Activated naive CD4-positive, alpha-beta T cell treated with anti-CD3 and anti-CD28 coated beads, Interleukin-2, amount 10 ng/mL, durations not matched to agents 7 days and 5 days (primary cell): ENCODE measurements around the gene LBP.
"Not testable (repeated sequence)": the region's sequence is repeated elsewhere in the genome, so short reads cannot be mapped to it uniquely, and the experiment has no call there.

Experiments used
- CTCF ChIA-PET: fragments of 350-600 bp; sonication (Branson Sonifier 250); formaldehyde crosslinking; loops from one replicate; lab custom pipeline; 2021; ENCODE audit warnings: antibody characterized with exemption; lab: Charles Lee
- DNase-seq: peaks from one replicate; pipeline ENCODE4 v3.0.0-alpha.2; 2020
- H3K27ac Mint-ChIP-seq: one replicate; pipeline ENCODE4 v1.8.0; 2021; ENCODE audit warnings: mild to moderate bottlenecking, moderate library complexity, mixed read lengths
- H3K27me3 Mint-ChIP-seq: one replicate; pipeline ENCODE4 v1.8.0; 2021; ENCODE audit warnings: mild to moderate bottlenecking, mixed read lengths
- H3K36me3 Mint-ChIP-seq: one replicate; pipeline ENCODE4 v1.8.0; 2021; ENCODE audit warnings: mixed read lengths
- H3K4me1 Mint-ChIP-seq: one replicate; pipeline ENCODE4 v1.8.0; 2021; ENCODE audit warnings: mixed read lengths
- H3K4me3 Mint-ChIP-seq: one replicate; pipeline ENCODE4 v1.8.0; 2021; ENCODE audit warnings: mild to moderate bottlenecking, moderate library complexity, mixed read lengths
- H3K9me3 Mint-ChIP-seq: one replicate; pipeline ENCODE4 v1.8.0; 2021; ENCODE audit warnings: mixed read lengths

Gene LBP

DNA sequence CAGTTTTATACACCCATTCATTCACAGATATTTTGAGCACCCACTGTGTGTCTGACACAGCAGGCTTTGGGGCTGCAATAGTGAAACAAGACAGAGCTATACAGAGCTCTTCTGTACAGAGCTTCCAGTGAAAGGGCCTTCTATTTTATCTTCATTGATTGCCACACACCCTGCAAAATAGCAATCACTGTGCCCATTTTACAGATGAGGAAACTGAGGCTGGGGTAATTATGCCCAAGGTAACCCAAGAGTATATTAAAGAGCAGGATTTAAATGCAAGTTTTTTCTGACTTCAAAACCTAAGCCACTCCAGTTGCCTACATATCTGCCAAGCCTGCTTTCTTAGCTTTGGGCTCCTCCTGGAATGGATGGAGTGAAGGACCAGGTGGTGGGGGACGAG is 37.8 kb upstream of the LBP start:
- Mint-ChIP-seq H3K4me1 (peaks cover 9% of the 10 kb centered on the region), H3K27ac (no peak overlapping the region), H3K36me3 (no peaks in the 10 kb centered on the region), H3K4me3 (no peak overlapping the region), H3K27me3 (peaks cover 43% of the 10 kb centered on the region), H3K9me3 (no peaks in the 10 kb centered on the region)
- CTCF ChIA-PET: no interaction called here
- DNase-seq: no peak

DNA sequence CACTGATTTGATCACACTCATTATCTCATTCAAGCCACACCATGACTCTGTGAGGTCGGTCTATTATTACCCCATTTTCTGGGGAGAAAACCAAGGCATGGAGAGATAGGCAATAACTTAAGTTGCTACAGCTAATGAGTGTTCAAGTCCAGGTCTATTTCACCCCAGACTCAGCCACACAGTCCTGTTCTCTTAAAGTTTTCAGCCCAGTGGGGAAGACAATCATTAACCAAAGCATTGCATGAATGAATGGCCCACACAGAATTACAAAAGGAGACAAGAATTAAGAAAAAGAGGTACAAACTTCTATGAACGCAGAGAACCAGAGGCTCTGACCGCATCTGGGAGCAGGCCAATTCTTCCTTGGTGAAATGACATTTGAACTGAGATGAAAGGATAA is 35.2 kb upstream of the LBP start:
- Mint-ChIP-seq H3K4me3 (no peak overlapping the region), H3K4me1 (peaks cover 2% of the 10 kb centered on the region), H3K27ac (no peak overlapping the region), H3K36me3 (no peaks in the 10 kb centered on the region), H3K27me3 (peaks cover 21% of the 10 kb centered on the region), H3K9me3 (no peaks in the 10 kb centered on the region)
- CTCF ChIA-PET: no interaction called here
- no peak for DNase-seq

DNA sequence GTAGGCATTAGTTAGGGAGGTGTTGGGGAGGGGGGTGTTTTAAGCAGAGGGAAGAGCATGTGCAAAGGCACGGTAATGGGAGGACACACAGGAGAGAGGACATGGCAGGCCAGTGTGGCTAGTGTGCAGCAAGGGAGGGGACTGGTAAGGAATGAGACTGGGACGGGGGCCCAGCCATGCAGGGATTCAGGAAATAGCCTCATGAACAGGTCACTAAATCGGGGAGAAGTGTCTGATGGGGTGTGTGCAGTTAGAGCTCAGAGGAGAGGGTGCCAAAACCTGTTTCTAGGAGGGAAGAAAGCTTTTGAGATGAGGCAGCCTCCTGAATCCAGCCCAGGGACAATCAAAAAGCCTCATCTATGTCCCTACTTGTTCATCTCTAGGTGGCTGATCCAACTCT is 34.8 kb upstream of the LBP start:
- H3K9me3 Mint-ChIP-seq: no peaks in the 10 kb centered on the region
- H3K4me1 Mint-ChIP-seq: peaks cover 2% of the 10 kb centered on the region
- no peaks in the 10 kb centered on the region for H3K36me3 Mint-ChIP-seq
- peaks cover 25% of the 10 kb centered on the region for H3K27me3 Mint-ChIP-seq
- CTCF ChIA-PET: no interaction called here
- H3K4me3 Mint-ChIP-seq: no peak overlapping the region
- H3K27ac Mint-ChIP-seq: no peak overlapping the region
- no peak for DNase-seq

DNA sequence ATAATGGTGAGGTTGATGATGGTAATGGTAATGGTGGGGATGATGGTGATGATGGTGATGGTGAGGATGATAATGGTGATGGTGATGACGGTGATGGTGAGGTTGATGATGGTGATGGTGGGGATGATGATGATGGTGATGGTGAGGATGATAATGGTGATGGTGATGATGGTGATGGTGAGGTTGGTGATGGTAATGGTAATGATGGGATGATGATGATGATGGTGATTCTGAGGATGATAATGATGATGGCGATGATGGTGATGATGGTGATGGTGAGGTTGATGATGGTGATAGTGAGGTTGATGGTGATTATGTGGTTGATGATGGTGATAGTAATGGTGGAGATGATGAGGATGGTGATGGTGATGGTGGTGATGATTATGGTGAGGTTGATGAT is 32.6 kb upstream of the LBP start:
- Mint-ChIP-seq H3K27ac (no peak overlapping the region), H3K27me3 (peaks cover 21% of the 10 kb centered on the region), H3K4me1 (no peaks in the 10 kb centered on the region), H3K4me3 (no peak overlapping the region), H3K36me3 (no peaks in the 10 kb centered on the region), H3K9me3 (no peaks in the 10 kb centered on the region)
- DNase-seq: no peak
- CTCF ChIA-PET: no interaction called here

DNA sequence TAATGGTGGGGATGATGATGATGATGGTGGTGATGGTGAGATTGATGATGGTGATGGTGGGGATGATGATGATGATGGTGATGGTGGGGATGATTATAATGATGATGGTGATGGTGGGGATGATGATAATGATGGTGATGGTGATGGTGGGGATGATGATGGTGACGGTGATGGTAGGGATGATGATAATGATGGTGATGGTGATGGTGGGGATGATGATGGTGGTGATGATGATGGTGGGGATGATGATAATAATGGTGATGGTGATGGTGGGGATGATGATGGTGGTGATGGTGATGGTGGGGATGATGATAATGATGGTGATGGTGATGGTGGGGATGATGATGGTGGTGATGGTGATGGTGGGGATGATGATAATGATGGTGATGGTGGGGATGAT is 31.9 kb upstream of the LBP start:
- DNase-seq, H3K4me1 Mint-ChIP-seq, H3K9me3 Mint-ChIP-seq, CTCF ChIA-PET, H3K4me3 Mint-ChIP-seq, H3K36me3 Mint-ChIP-seq, H3K27ac Mint-ChIP-seq: not testable (repeated sequence)
- peaks cover 21% of the 10 kb centered on the region for H3K27me3 Mint-ChIP-seq

DNA sequence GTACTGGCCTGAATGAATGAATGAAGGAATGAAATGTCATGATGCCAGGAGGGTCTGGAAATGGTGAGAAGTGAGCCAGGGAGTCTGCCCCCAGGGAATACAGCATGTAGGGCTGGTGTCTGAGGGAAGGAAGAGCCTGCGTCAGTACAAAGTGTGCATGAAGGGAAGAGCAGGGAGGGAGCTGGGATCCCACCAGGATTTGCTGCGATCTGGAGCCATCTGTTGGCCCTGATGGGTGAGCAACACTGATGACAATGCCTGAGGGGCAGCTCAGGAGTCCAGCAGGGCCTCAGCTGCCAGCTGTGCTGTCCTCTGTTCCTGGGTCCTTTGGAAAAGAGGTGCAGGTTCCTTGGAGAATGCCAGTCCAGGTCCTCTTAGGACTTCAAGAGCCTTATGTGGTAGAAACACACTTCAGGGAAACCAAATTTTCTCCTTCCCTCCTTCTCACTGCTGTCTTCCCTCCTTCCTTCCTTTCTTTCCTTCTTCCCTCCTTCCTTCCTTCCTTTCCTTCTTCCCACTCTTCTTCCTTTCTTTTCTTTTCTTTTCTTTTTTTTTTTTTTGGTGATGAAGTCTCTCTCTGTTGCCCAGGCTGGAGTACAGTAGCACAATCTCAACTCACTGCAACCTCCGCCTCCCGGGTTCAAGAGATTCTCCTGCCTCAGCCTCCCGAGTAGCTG is 30.9 kb upstream of the LBP start:
- DNase-seq: no peak
- peaks cover 26% of the 10 kb centered on the region for H3K27me3 Mint-ChIP-seq
- CTCF ChIA-PET: no interaction called here
- H3K9me3 Mint-ChIP-seq: no peaks in the 10 kb centered on the region
- H3K36me3 Mint-ChIP-seq: no peaks in the 10 kb centered on the region
- H3K27ac Mint-ChIP-seq: no peak overlapping the region
- H3K4me1 Mint-ChIP-seq: no peaks in the 10 kb centered on the region
- H3K4me3 Mint-ChIP-seq: no peak overlapping the region

DNA sequence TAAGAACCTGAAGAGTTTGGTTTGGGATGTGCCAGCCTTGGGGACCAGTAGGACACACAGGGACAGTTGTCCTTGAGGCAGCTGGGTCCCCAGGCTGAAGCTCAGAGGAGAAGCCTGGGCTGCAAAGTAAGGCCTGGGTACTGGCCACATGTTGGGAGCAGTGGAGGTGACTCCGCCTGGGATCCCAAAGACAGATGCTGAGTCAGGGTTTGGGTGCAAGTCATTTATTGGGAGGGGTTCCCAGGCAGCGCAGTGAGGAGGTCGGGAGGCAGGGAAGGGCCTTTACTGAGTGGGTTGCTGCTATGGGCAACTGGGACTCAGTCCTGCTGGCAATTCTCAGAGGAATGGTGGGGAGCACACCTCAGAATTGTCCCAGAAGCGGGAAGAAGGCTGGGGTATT is 29.9 kb upstream of the LBP start:
- no peaks in the 10 kb centered on the region for H3K4me1 Mint-ChIP-seq
- no peaks in the 10 kb centered on the region for H3K36me3 Mint-ChIP-seq
- no peak overlapping the region for H3K27ac Mint-ChIP-seq
- DNase-seq: no peak
- no peak overlapping the region for H3K4me3 Mint-ChIP-seq
- CTCF ChIA-PET: no interaction called here
- peaks cover 27% of the 10 kb centered on the region for H3K27me3 Mint-ChIP-seq
- no peaks in the 10 kb centered on the region for H3K9me3 Mint-ChIP-seq

DNA sequence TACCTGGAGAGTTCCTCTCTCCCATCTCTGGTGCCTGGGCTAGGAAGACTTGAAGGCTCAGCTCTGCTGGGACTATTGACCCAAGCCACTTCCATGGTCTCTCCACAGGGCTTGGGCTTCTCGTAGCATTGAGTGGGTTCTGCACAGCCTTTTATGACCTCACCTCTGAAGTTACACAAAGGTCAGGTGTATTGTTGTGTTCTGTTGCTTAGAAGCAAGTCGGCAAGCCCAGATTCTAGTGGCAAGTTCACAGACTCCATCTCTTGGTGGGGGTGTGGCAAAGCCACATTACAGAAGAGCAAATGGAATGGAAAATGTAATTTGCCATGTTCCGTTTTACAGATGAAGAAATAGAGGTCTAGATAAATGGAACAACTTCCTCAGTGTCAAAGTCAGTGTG is 28.9 kb upstream of the LBP start:
- Mint-ChIP-seq H3K9me3 (no peaks in the 10 kb centered on the region), H3K4me3 (no peak overlapping the region), H3K36me3 (no peaks in the 10 kb centered on the region), H3K27me3 (peaks cover 20% of the 10 kb centered on the region), H3K4me1 (no peaks in the 10 kb centered on the region), H3K27ac (no peak overlapping the region)
- no peak for DNase-seq
- CTCF ChIA-PET: no interaction called here

DNA sequence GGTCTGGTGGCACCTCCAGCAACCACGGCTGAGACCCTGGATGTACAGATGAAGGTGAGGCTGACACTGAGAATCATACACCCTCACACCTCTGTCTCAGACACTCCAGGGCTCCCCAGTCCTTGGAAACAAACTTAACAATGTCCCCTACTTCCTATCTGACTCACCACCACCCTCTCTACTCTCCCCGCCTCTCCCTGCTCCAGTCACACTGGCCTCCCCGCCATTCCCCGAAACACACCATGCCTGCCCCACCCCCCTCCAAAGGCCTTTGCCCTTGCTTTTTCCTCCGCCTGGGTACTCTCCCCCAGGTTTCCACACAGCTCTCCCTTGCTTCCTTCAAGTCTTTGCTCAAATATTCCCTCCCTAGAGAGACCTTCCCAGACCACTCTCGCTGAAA is 26.1 kb upstream of the LBP start:
- CTCF ChIA-PET: interaction anchor here (0.7 kb wide), 1 partner anchor 36 kb away, joined by 3 read pairs; no protein-coding TSS in a partner anchor
- DNase-seq: no peak
- Mint-ChIP-seq H3K4me3 (no peak overlapping the region), H3K27ac (no peak overlapping the region), H3K36me3 (no peaks in the 10 kb centered on the region), H3K4me1 (no peaks in the 10 kb centered on the region), H3K27me3 (peaks cover 36% of the 10 kb centered on the region), H3K9me3 (no peaks in the 10 kb centered on the region)

DNA sequence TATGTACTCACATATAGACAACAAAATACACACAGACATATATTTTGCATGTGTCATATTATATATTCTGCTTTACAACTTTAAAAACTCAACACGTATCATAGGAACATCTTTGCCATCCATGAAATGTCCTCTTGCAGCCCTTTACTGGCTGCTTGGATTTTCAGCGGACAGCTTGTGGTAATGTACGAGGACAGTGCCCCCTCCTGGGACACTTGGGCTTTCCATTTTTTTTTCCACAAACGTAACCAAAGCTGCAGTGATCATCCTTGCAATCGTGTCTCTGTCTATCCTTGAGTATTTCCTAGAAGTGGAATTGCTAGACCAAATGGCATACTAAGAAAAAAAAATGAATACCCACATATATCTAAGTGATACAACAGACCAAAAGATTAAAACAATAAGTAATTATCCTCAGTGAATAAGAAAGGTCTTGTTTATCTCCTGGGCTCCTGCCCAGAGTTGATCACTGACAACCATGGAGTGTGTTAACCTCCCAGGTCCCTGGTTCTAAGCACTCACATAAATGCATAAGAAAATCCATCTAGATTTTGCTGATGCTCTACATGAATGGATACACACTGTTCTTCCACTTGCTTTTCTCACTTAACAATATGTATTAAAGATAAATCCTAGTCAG is 24.2 kb upstream of the LBP start:
- DNase-seq: no peak
- H3K27me3 Mint-ChIP-seq: peaks cover 35% of the 10 kb centered on the region
- no peak overlapping the region for H3K4me3 Mint-ChIP-seq
- no peak overlapping the region for H3K27ac Mint-ChIP-seq
- no peaks in the 10 kb centered on the region for H3K36me3 Mint-ChIP-seq
- no peaks in the 10 kb centered on the region for H3K4me1 Mint-ChIP-seq
- no peaks in the 10 kb centered on the region for H3K9me3 Mint-ChIP-seq
- CTCF ChIA-PET: interaction anchor here (0.7 kb wide), 1 partner anchor 101 kb away, joined by 4 read pairs; no protein-coding TSS in a partner anchor

DNA sequence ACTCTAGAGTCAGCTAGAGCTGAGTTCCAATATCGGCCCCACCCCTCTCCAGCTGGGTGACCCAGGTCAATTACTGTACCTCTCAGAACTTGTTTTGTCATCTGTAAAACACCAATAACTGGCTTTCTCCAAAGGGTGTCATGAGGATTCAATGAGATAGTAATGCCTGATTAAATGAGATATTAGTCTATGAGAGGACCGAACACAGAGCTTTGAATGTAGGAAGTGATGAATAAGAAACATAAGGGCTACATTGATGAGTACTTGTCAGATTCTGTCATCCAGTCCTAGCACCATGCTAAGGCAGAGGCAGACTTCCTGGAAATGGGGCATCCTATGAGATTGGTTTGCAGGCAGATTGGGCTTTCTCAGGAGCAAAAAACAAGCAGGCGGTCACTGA is 22.1 kb upstream of the LBP start:
- peaks cover 43% of the 10 kb centered on the region for H3K27me3 Mint-ChIP-seq
- no peaks in the 10 kb centered on the region for H3K4me1 Mint-ChIP-seq
- H3K9me3 Mint-ChIP-seq: no peaks in the 10 kb centered on the region
- no peak for DNase-seq
- CTCF ChIA-PET: no interaction called here
- H3K4me3 Mint-ChIP-seq: no peak overlapping the region
- H3K36me3 Mint-ChIP-seq: no peaks in the 10 kb centered on the region
- no peak overlapping the region for H3K27ac Mint-ChIP-seq

DNA sequence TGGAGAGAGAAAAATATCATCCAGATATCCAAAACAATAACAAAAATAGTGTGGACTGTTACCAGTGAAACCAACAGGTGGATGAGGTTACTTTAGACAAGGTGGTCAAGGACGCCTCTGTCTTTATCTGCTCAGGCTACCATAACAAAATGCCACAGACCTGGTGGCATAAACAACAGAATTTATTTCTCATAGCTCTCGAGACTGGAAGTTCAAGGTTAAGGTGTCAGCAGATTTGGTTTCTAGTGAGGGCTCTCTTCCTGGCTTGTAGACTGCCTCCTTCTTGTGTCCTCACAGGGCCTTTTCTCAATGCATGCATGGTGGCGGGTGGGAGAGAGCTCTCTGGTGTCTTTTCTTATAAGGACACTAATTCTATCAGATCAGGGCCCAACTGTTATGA is 21.1 kb upstream of the LBP start:
- CTCF ChIA-PET: no interaction called here
- Mint-ChIP-seq H3K4me1 (no peaks in the 10 kb centered on the region), H3K9me3 (no peaks in the 10 kb centered on the region), H3K27ac (no peak overlapping the region), H3K4me3 (no peak overlapping the region), H3K36me3 (no peaks in the 10 kb centered on the region), H3K27me3 (peaks cover 39% of the 10 kb centered on the region)
- DNase-seq: no peak

DNA sequence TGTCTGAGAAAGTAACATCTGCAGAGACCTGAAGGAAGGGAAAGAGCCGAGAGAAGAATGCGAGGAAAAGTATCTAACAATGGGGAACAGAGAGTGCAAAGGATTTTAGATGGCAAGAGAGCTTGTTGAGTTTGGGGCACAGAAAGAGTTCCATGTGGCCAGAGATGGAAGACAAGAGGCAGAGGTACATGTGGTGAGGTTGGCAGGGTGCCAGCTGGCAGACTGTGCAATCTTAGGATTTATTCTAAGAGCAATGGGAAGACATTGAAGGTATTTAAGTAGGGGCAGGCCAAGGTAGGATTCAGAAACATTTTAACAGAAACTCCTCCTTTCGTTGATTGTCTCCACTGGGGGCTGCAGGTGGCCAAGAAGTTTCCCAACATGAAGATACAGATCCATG is 20.4 kb upstream of the LBP start:
- H3K27ac Mint-ChIP-seq: no peak overlapping the region
- no peak overlapping the region for H3K4me3 Mint-ChIP-seq
- CTCF ChIA-PET: no interaction called here
- no peak for DNase-seq
- H3K9me3 Mint-ChIP-seq: no peaks in the 10 kb centered on the region
- no peaks in the 10 kb centered on the region for H3K36me3 Mint-ChIP-seq
- H3K27me3 Mint-ChIP-seq: peaks cover 34% of the 10 kb centered on the region
- H3K4me1 Mint-ChIP-seq: no peaks in the 10 kb centered on the region

DNA sequence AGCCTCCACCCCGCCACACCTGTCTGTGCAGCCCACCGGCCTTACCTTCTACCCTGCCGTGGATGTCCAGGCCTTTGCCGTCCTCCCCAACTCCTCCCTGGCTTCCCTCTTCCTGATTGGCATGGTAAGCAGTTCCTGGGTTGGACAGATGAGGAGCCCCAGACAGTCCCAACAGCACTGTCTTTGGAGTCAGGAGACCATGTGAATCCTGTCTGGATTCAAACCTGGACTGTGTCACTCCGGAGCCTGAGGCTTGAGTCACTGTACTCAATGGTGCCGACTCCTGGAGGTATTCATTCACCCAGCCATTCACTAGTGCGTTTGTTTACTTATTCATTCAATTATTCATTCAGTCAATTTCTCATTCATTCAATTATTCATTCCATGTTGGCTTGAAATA is 20.0 kb upstream of the LBP start:
- Mint-ChIP-seq H3K4me1 (no peaks in the 10 kb centered on the region), H3K9me3 (no peaks in the 10 kb centered on the region), H3K4me3 (no peak overlapping the region), H3K27me3 (peaks cover 34% of the 10 kb centered on the region), H3K36me3 (no peaks in the 10 kb centered on the region), H3K27ac (no peak overlapping the region)
- CTCF ChIA-PET: no interaction called here
- DNase-seq: no peak

DNA sequence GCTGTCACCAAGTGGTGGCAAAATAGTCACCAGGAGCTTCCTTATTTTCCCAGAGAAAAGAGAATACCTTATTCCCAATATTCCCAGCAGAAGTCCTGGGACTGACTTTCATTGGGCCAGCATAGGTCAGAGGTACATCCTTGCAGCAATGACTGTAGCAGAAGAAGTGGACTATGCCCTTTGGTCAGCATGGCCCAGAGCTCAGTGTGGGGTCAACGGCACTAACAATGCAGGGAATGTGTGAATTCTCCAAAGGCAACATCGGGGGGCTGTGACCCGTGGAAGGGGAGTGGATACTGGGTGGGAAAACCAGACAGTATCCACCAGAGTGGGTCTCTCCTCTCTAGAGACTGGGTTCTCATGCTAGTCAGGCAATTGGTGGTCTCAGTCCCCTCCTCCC is 15.6 kb upstream of the LBP start:
- no peaks in the 10 kb centered on the region for H3K9me3 Mint-ChIP-seq
- H3K27ac Mint-ChIP-seq: no peak overlapping the region
- H3K4me3 Mint-ChIP-seq: no peak overlapping the region
- DNase-seq: no peak
- peaks cover 32% of the 10 kb centered on the region for H3K27me3 Mint-ChIP-seq
- no peaks in the 10 kb centered on the region for H3K36me3 Mint-ChIP-seq
- CTCF ChIA-PET: interaction anchor here (0.6 kb wide), 1 partner anchor 26 kb away, joined by 4 read pairs; no protein-coding TSS in a partner anchor
- H3K4me1 Mint-ChIP-seq: no peaks in the 10 kb centered on the region
